Activated T-cell treated with anti-CD3 and anti-CD28 coated beads, Interleukin-2, amount 50 U/mL, for 4 hours (primary cell): Measurements from ENCODE around the gene TTBK2. TPM values are rescaled to one million over a fixed set of nuclear protein-coding genes. Genes with fewer than 3 reads are reported as not detected.

Experiments used
- ATAC-seq, 2 donors: fragments of 200-7000 bp; cut with Tn5 transposase; one replicate each; pipeline ENCODE4 v1.10.0; 2021
- DNase-seq: peaks from one replicate; pipeline ENCODE4 v3.0.0-alpha.2; 2020
- H3K27me3 Mint-ChIP-seq: one replicate; pipeline ENCODE4 v1.8.0; 2021; ENCODE audit warnings: low read depth, mixed read lengths
- H3K36me3 Mint-ChIP-seq: one replicate; pipeline ENCODE4 v1.8.0; 2022; ENCODE audit warnings: mixed read lengths; ENCODE audit not compliant: insufficient read depth
- H3K4me1 Mint-ChIP-seq: one replicate; pipeline ENCODE4 v1.8.0; 2021; ENCODE audit warnings: low read depth, mixed read lengths
- H3K4me3 Mint-ChIP-seq: one replicate; pipeline ENCODE4 v1.8.0; 2021; ENCODE audit warnings: mild to moderate bottlenecking, moderate library complexity, mixed read lengths
- H3K9me3 Mint-ChIP-seq: one replicate; pipeline ENCODE4 v1.8.0; 2021; ENCODE audit warnings: mixed read lengths
- total RNA-seq, 3 donors: library from RNA; stranded (reverse); gene quantifications; one replicate each; pipeline ENCODE4 v1.2.1, GENCODE V29; 2021

The TTBK2 gene
- total RNA-seq, 3 donors from 2014 or later = 5.9 to 7.7 (median 7.1) TPM

DNA sequence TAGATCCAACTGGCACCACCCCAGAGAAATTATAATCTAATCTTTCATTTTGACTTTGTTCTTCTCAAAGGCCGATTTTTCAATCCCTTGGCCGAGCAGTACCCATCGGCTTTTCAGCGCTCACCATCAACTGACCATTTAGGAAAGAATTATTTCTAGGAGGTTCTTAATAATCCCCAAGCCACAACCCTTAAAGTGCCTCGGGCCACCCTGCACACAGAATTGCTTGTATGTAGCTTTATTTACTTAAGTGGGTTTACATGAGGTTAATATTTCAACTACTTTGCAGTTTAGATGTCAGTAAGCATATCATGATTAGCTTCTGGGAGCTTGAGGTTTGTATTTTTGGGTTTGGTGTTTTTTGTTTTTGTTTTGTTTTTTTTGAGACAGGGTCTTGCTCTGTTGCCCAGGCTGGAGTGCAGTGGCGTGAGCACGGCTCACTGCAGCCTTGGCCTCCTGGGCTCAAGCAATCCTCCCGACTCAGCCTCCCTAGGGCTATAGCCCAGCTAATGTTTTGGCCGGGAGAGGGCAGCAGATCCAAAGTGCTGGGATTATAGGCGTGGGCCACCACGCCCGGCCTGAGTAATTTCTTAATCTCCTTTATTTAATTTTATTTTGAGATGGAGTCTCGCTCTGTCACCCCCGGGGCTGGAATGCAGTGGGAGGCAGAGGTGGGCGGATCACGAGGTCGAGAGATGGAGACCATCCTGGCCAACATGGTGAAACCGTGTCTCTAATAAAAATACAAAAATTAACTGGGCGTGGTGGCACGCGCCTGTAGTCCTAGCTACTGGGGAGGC is 182.8 kb downstream of the TTBK2 start:
- DNase-seq (no peak), ATAC-seq (no peak)
- H3K36me3 Mint-ChIP-seq = peaks cover 9% of the 10 kb centered on the region
- H3K4me1 Mint-ChIP-seq = peaks cover 22% of the 10 kb centered on the region
- H3K9me3 Mint-ChIP-seq = no peaks in the 10 kb centered on the region
- H3K27me3 Mint-ChIP-seq = no peaks in the 10 kb centered on the region
- peak overlapping the region; percentile 78 for H3K4me3 Mint-ChIP-seq

DNA sequence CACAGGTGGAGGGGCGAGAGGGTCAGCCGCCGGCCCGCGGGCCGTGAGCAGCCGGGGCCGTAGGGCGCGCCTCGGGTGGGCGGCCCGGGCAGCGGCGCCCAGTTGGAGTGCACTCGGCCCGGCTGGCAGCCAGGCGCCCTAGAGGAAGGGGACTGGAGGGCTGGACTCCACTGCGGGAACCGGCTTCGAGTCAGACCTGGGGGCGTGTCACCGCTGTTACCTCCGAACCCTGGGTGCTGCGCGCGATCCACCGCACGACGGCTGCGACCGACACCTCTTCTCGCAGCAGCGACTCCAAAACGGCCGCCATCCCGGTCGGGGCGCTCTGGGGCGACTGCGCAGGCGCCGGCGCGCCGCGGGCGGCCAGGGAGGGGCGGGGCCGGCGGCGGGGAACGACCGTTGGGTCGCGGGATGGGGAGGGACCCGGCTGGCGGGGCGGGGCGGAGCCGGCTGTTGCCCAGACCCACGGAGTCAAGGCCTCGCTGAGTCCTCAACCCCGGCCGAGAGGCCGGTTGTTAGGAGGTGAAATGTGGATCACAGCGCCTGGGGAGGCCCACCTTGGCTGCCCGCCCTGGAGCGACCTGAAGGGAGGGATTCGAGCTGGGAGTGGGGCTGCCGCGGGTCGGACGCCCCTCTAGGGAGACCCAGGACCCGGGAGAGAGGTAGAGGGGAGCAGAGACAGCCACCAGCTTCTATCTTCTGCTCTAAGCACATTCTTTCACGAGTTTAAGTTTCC is 183.6 kb downstream of the TTBK2 start, which contains the start of gene CDAN1:
CDAN1 (minus strand) TSS at position 336 of the 736 bp plus-strand sequence; CDS start at position 310, 26 bp downstream.
- no peaks in the 10 kb centered on the region for H3K9me3 Mint-ChIP-seq
- H3K36me3 Mint-ChIP-seq = peaks cover 15% of the 10 kb centered on the region
- DNase-seq = peak; percentile 91
- H3K27me3 Mint-ChIP-seq = no peaks in the 10 kb centered on the region
- H3K4me1 Mint-ChIP-seq = peaks cover 22% of the 10 kb centered on the region
- peak within 1 kb of the TSS; percentile 79 for H3K4me3 Mint-ChIP-seq
- peak; percentile 95 for ATAC-seq

DNA sequence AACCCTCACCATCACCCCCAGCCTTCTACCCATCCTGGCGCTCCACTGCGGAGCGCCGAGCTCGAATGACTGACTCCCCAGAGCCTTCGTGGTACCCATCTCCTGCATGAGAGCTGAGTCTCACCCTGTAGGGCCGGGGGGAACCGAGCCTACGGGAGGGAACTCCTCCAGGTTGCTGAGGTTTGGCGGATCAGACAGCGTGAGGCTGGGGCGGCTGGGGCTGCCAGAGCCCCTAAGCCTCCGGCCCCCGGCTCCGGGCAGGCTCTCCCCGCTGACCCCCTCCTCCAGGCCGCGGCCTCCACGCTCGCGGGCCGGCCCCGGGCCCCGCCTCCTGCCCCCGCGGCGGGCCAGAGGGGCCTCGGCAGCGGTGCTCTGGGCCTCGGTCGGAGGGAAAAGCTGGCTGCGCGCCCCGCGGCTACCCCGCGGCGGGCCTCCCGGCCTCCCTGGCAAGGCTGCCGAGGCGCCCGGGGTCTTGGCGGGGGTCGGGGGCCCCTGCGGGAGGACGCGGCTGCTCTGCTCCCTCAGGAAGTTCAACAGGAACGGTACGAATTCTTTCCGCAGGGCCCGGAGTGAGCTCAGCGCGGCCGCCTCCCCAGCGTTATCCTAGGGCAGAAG is 184.3 kb downstream of the TTBK2 start:
- no peak for DNase-seq
- H3K9me3 Mint-ChIP-seq = no peaks in the 10 kb centered on the region
- ATAC-seq = peak; percentile 41 to 44
- no peaks in the 10 kb centered on the region for H3K27me3 Mint-ChIP-seq
- H3K4me1 Mint-ChIP-seq = peaks cover 22% of the 10 kb centered on the region
- peaks cover 19% of the 10 kb centered on the region for H3K36me3 Mint-ChIP-seq
- peak overlapping the region; percentile 79 for H3K4me3 Mint-ChIP-seq

DNA sequence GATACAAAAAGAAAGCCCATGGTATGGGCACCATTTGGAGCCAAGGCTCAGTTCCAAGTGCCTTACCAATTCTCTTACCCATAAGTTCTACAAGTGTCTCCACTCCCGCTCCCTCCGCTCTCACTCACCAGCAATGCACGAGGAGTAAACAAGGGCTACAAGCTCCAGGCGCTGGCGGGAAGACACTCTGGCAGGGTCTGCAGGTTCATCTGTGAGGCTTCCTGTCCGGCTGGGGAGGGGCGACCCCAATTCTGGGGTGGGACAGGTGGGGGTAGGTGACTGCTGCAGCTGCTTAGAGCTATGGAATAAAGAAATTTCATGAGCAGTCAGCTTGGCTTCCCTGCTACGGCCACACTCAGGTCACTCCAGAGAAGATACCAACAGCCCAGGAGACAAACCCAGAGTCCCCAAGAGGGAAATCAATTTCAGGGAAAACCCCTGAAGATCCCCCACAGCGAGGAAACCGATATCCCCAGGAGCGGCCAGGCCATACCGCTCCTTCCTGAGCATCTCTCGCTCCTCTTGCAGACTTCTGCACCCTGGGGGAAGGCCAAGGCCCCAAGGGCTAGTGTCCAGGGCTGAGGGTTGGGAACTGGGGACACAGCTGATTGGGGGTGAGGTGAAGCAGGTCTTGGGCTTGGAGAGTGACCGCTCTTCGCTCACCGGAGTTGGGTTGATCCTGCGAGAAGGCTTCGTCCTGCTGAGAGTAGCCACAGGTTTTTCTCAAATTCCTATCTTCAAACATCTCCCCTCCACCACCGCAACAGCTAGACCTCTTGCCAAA is 185.0 kb downstream of the TTBK2 start:
- no peak for ATAC-seq
- Mint-ChIP-seq H3K27me3 (no peaks in the 10 kb centered on the region), H3K4me1 (peaks cover 22% of the 10 kb centered on the region), H3K36me3 (peaks cover 19% of the 10 kb centered on the region), H3K9me3 (no peaks in the 10 kb centered on the region), H3K4me3 (peak overlapping the region; percentile 79)
- no peak for DNase-seq

DNA sequence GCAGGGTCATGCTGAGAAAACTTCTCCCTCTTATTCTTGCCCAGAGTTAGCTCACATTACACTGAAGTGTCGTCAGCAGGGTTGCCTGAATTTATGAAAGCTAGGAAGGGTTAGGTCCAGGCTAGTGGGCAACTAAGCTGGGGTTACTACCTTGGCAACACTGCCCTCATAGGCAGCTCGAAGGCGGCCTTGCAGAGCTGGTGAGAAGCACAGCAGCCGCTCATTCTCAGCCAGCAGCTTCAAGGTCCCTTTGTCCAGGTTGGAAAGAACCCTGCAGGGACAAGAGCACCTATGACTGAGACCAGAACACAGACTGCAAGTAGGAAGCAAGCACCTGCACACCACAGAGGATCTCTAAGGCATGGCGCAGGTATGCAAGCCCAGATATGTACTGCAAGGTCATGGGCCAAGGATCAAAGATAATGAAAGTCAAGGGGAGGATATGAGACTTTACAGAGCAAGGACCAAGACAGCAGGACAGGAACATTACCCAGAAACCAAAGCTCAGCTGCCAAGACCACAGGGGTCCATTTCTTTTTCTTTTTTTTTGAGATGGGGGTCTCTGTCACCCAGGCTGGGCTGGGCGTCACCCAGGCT is 186.4 kb downstream of the TTBK2 start:
- Mint-ChIP-seq H3K9me3 (no peaks in the 10 kb centered on the region), H3K4me1 (peaks cover 22% of the 10 kb centered on the region), H3K27me3 (no peaks in the 10 kb centered on the region), H3K36me3 (peaks cover 24% of the 10 kb centered on the region), H3K4me3 (peak overlapping the region; percentile 75)
- ATAC-seq = no peak
- DNase-seq = no peak

DNA sequence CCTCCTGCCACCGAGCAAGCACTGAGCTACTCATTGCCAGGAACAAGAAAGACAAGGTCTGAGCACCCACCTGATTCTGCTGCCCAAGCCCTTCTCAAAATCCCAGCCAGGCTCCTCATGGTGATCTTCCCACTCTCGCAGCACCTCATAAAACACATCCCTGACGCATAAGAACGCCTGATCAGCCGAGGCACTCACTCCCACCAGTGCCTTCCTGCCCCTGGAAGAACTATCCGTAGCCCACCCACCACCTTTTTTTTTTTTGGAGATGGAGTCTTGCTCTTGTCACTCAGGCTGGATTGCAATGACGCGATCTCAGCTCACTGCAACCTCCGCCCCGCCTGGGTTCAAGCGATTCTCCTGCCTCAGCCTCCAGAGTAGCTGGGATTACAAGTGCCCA is 187.6 kb downstream of the TTBK2 start:
- no peak for ATAC-seq
- Mint-ChIP-seq H3K4me3 (no peak overlapping the region), H3K36me3 (peaks cover 28% of the 10 kb centered on the region), H3K9me3 (no peaks in the 10 kb centered on the region), H3K27me3 (no peaks in the 10 kb centered on the region), H3K4me1 (peaks cover 22% of the 10 kb centered on the region)
- no peak for DNase-seq

DNA sequence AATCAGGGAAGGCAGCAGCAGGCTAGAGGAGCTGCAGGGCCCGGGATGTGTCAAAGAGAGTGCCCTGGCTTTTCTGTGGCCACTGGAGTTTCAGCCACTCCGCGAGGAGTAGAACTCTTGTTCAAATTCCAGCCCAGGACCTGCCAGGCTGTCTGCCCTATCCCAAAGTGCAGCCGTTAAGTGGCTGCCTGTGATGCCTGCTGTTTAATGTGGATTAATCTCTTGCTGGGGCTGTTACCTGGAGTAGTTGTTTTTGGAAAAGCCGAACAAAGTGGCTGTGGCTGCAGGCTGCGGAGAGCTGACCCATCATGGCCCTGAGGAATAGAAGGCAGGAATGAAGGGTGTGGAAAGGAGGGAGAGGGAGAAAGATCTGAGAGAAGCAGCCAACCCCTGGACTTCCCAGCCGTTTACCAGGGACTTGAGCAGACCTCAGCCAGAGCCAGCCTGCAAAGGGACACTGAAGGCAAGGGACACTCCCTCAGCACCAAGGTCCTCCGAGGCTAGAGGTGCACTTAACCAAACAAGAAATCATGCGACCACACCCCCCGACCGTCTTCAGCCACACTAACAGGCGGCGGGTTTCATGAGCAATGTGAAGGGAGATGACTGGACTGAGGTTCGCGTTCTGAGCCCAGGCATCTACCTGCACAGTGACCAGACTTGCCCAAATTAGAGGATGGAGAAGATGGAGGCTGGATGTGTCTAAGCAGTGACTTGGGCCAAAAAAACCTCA is 188.3 kb downstream of the TTBK2 start:
- Mint-ChIP-seq H3K27me3 (no peaks in the 10 kb centered on the region), H3K4me1 (peaks cover 17% of the 10 kb centered on the region), H3K4me3 (no peak overlapping the region), H3K9me3 (no peaks in the 10 kb centered on the region), H3K36me3 (peaks cover 30% of the 10 kb centered on the region)
- DNase-seq (no peak), ATAC-seq (no peak)

DNA sequence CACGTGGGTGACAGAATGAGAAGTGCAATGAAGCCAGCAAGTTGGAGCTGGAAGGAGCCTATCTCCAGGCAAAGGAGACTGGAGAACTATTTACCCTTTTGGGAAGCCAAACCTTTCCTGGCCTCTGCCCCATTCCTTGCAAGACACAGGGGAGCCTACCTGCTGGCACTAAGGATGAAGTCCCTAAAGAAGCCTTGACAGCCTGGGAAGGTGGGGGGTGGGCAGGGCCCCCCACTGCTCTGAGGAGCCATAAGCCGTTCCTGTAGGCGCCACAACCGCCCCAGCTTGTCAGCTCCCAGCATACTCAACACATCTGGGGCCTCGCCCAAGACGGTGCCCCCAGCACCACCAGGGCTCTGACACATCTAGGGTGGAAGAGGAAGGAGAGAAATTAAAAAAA is 189.1 kb downstream of the TTBK2 start:
- Mint-ChIP-seq H3K36me3 (peaks cover 34% of the 10 kb centered on the region), H3K4me3 (no peak overlapping the region), H3K27me3 (no peaks in the 10 kb centered on the region), H3K4me1 (peaks cover 16% of the 10 kb centered on the region), H3K9me3 (no peaks in the 10 kb centered on the region)
- DNase-seq (no peak), ATAC-seq (no peak)

DNA sequence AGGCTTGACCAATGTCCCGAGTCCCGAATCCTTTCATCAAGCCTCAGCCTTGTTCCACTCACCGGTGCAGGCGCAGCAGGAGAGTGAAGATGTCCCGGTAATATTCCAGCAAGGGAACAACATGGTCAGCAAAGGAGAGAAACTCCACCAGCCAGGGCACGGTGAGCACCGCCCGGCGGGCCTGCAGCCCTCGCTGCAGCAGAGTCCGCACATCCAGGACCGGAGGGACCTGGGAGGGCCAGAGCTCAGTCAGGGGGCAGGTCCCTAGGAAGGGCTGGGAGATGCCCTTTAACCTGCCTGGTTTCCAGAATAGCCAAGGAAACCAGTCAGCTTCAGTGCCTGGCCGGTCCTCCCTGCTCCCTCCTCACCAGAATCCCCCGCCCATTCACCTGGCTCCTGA is 190.0 kb downstream of the TTBK2 start:
- Mint-ChIP-seq H3K36me3 (peaks cover 35% of the 10 kb centered on the region), H3K27me3 (no peaks in the 10 kb centered on the region), H3K9me3 (no peaks in the 10 kb centered on the region), H3K4me3 (no peak overlapping the region), H3K4me1 (peaks cover 13% of the 10 kb centered on the region)
- no peak for ATAC-seq
- DNase-seq = no peak

DNA sequence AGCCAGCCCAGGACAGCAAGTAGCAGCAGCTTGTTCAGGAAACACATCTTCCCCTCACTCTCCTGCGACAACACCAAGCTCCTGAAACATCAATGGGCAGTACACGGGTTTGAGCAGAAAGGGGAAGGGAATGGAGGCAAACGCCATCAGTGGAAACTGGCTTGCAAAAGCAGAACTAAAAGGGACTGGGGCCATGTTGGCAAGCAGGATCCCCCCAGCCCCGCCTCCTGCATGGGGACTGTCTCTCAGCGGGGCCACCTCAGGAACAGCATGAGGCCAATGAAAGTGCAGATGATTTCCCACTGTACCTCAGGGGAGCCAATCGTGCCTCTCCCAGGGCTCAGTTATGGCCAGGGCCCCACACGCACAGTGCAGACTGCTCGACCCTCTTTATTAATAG is 190.4 kb downstream of the TTBK2 start:
- H3K4me1 Mint-ChIP-seq = peaks cover 9% of the 10 kb centered on the region
- DNase-seq (no peak), ATAC-seq (no peak)
- H3K27me3 Mint-ChIP-seq = no peaks in the 10 kb centered on the region
- no peaks in the 10 kb centered on the region for H3K9me3 Mint-ChIP-seq
- H3K36me3 Mint-ChIP-seq = peaks cover 39% of the 10 kb centered on the region
- H3K4me3 Mint-ChIP-seq = no peak overlapping the region

DNA sequence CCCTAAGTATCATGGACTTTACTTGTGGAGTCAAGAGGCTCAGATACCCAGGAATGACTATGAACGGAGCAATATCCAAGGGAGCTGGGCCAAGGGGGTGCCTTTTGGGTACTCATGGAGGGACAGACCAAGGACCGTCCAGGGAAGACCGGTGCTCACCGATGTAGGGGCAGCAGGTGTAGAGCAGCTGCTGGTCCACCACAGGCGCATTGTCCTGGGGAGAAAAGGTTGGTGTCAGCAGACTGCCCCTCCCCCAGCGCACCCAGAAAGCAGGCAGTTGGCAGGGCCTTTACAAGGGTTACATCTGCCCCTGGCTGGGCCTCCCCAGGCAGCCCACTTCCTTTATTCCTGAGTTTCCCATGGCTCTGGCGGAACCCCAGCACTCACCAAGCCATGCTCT is 191.2 kb downstream of the TTBK2 start:
- Mint-ChIP-seq H3K36me3 (peaks cover 46% of the 10 kb centered on the region), H3K9me3 (no peaks in the 10 kb centered on the region), H3K4me1 (peaks cover 5% of the 10 kb centered on the region), H3K4me3 (no peak overlapping the region), H3K27me3 (no peaks in the 10 kb centered on the region)
- ATAC-seq = no peak
- DNase-seq = no peak

DNA sequence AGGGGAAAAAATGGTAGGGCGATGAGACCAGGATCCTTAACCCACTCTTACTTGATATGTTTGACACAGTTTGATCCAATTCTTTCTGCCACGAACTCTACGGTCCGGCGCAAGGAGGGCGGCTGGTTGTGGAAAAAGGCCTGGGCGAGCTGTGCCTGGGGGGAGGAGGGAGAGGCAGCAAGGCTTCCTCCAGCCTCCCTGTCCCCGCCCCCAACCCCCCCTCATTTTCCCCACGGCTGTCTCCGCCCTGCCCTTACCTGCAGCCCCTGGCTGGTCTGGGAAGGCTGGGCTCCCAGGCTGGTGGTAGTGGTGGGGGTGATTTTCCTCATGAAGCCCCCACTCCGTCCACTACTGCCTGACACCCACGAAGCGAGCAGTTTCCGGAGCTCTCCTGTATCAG is 191.6 kb downstream of the TTBK2 start:
- DNase-seq (no peak), ATAC-seq (no peak)
- peaks cover 2% of the 10 kb centered on the region for H3K4me1 Mint-ChIP-seq
- H3K9me3 Mint-ChIP-seq = no peaks in the 10 kb centered on the region
- H3K4me3 Mint-ChIP-seq = no peak overlapping the region
- H3K36me3 Mint-ChIP-seq = peaks cover 42% of the 10 kb centered on the region
- no peaks in the 10 kb centered on the region for H3K27me3 Mint-ChIP-seq

DNA sequence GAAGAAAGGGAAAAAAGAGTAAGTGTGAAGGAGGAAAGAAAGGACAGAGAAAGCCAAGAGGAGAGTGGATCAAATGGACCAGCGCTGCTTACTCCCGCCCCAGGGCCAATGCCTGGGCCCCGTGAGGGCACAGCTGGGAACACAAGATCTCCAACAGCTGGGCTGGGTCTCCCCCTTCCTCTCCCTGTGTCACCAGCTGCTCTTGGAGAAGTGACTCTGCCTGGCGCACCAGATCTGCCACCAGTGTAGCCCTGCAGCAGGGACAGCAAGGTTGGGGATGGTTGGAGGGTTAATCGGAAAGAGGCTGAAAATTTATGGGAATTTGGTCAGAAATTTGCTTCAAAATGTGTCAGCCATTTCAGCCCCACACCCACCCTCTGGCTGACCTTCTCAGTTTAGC is 192.0 kb downstream of the TTBK2 start:
- ATAC-seq (no peak), DNase-seq (no peak)
- Mint-ChIP-seq H3K27me3 (no peaks in the 10 kb centered on the region), H3K36me3 (peaks cover 40% of the 10 kb centered on the region), H3K4me3 (no peak overlapping the region), H3K4me1 (no peaks in the 10 kb centered on the region), H3K9me3 (no peaks in the 10 kb centered on the region)
